ENCODE measurements around the gene CAMK2B. TPM values are rescaled to one million over a fixed set of nuclear protein-coding genes. Genes with fewer than 3 reads are reported as not detected.

Gene CAMK2B
- polyA plus RNA-seq, 2 of the 4 experiments (the other 2 are of a cell fraction), result 0.17 TPM; not detected in 1

GRCh38 chr7:44325811-44326241 is 432 bp upstream of the CAMK2B start:
- ATAC-seq, result peak; percentile 48 to 71
- FAIRE-seq, result no peak
- 22% methylated on average over 9 of the region's 23 CpGs for WGBS (ENCODE audit: missing lambda C conversion rate)

GRCh38 chr7:44324481-44325200 is 753 bp downstream of the CAMK2B start:
- DNase-seq (ENCODE audit: low read depth in 1 of 2, low spot score in 1 of 2) (no peak), FAIRE-seq (no peak), ATAC-seq (no peak)
- CTCF ChIA-PET, result no interaction called here
- Histone ChIP-seq H3K4me3 (peak overlapping the region; percentile 55), H3K4me2 (peak overlapping the region; percentile 97), H3K27ac (peak overlapping the region in 1 of 2 experiments; percentile 52; a peak in 2 of 6 replicates), H3K9me3 (no peaks in the 10 kb centered on the region), H3K4me1 (peaks cover 3% of the 10 kb centered on the region; the same call in 1 of the 3 replicates)
- no peak for TF ChIP-seq SMC3 (IDR thresholded peaks at IDR 0.05)
- TF ChIP-seq RCOR1 (IDR thresholded peaks at IDR 0.05; ENCODE audit: low read depth, low read length), result no peak
- TF ChIP-seq EP300 (IDR thresholded peaks at IDR 0.05), result no peak
- TF ChIP-seq FOSL2 (IDR thresholded peaks at IDR 0.05), result no peak
- no peak for TF ChIP-seq FOSL2 (CRISPR knock-in tag; IDR thresholded peaks at IDR 0.05)
- no peak for TF ChIP-seq JUN (IDR thresholded peaks at IDR 0.05)
- no peak for TF ChIP-seq POLR2A (IDR thresholded peaks at IDR 0.05; ENCODE audit: low read length)
- TF ChIP-seq ZFP36 (IDR thresholded peaks at IDR 0.05; ENCODE audit: borderline replicate concordance, partially characterized antibody), result no peak
- TF ChIP-seq CBX2 (IDR thresholded peaks at IDR 0.05; ENCODE audit: borderline replicate concordance, low read depth), result no peak
- TF ChIP-seq ZC3H11A (IDR thresholded peaks at IDR 0.05), result no peak
- no peak for TF ChIP-seq USF2 (IDR thresholded peaks at IDR 0.05)
- no peak for TF ChIP-seq EHMT2 (IDR thresholded peaks at IDR 0.05; ENCODE audit: low read depth)
- no peak for TF ChIP-seq TFCP2L1 (CRISPR knock-in tag; IDR thresholded peaks at IDR 0.05)
- no peak for TF ChIP-seq MAFK (IDR thresholded peaks at IDR 0.05; ENCODE audit: partially characterized antibody)
- TF ChIP-seq CHD2 (IDR thresholded peaks at IDR 0.05; ENCODE audit: low read length, partially characterized antibody), result no peak
- no peak for TF ChIP-seq MYC (IDR thresholded peaks at IDR 0.05; ENCODE audit: borderline replicate concordance, low read length)
- no peak for TF ChIP-seq CHD4 (IDR thresholded peaks at IDR 0.05; ENCODE audit: borderline replicate concordance)
- no peak for TF ChIP-seq ZNF302 (CRISPR knock-in tag; IDR thresholded peaks at IDR 0.05)
- WGBS (ENCODE audit: missing lambda C conversion rate), result 25% methylated on average over 12 of the region's 61 CpGs
- POLR2A ChIA-PET, result no interaction called here

More at GRCh38 chr7:44325811-44326241, 432 bp upstream of the CAMK2B start:
- Histone ChIP-seq H3K4me2 (peak overlapping the region; percentile 97), H3K27ac (no peak overlapping the region), H3K9me3 (no peaks in the 10 kb centered on the region), H3K4me3 (peak overlapping the region; percentile 55), H3K4me1 (peaks cover 3% of the 10 kb centered on the region; the same call in 1 of the 3 replicates)
- POLR2A ChIA-PET, result no interaction called here
- CTCF ChIA-PET, result no interaction called here
- peak in 1 of 2 experiments; percentile 31 for DNase-seq (ENCODE audit: low read depth in 1 of 2, low spot score in 1 of 2)
- TF ChIP-seq BHLHE40 (IDR thresholded peaks at IDR 0.05; ENCODE audit: low read depth, low read length) (no peak), ZSCAN20 (CRISPR knock-in tag; IDR thresholded peaks at IDR 0.05) (no peak), SREBF2 (IDR thresholded peaks at IDR 0.05) (no peak), JUN (IDR thresholded peaks at IDR 0.05) (no peak), FOSL2 (IDR thresholded peaks at IDR 0.05) (no peak), FOSL2 (CRISPR knock-in tag; IDR thresholded peaks at IDR 0.05) (no peak), ESRRA (IDR thresholded peaks at IDR 0.05; ENCODE audit: borderline replicate concordance, low read length) (no peak), ZFP36 (IDR thresholded peaks at IDR 0.05; ENCODE audit: borderline replicate concordance, partially characterized antibody) (no peak), EHMT2 (IDR thresholded peaks at IDR 0.05; ENCODE audit: low read depth) (no peak)

DNA sequence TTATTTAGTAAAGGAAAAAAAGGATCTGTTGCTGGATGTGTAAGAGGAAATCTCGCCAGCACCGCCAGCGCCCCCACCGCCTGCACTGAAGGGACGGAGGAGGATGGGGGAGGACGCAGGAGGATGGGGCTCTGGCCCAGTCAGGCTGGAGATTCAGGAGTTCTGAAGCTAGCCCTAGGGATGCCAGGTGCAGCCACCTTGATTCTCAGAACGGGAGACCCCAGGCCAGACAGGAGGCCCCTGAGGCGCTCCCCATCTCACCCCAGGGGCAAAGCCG is 1.3 kb downstream of the CAMK2B start:
- Histone ChIP-seq H3K4me2 (peak overlapping the region; percentile 97; the same call in 2 of the 3 replicates), H3K27ac (no peak overlapping the region), H3K4me3 (no peak overlapping the region), H3K9me3 (no peaks in the 10 kb centered on the region), H3K4me1 (peaks cover 3% of the 10 kb centered on the region; the same call in 1 of the 3 replicates)
- FAIRE-seq (no peak), ATAC-seq (no peak), DNase-seq (ENCODE audit: low read depth in 1 of 2, low spot score in 1 of 2) (no peak)
- 37% methylated on average over 9 of the region's 9 CpGs for WGBS (ENCODE audit: missing lambda C conversion rate)
- TF ChIP-seq NFE2L2 (conservative IDR thresholded peaks at IDR 0.05; ENCODE audit: low read length), result no peak
- TF ChIP-seq KDM5A (IDR thresholded peaks at IDR 0.05), result no peak
- no peak for TF ChIP-seq RARB (CRISPR knock-in tag; IDR thresholded peaks at IDR 0.05)
- no peak for TF ChIP-seq GATA3 (IDR thresholded peaks at IDR 0.05; ENCODE audit: borderline replicate concordance)
- ChIA-PET POLR2A (no interaction called here), CTCF (interaction anchor here (1.2 kb wide), 1 partner anchor 83 kb away, joined by 3 read pairs; no protein-coding TSS in a partner anchor)
